Stomach (tissue), 9 donors: ENCODE results near the gene VAPB. TPM values are rescaled to one million over a fixed set of nuclear protein-coding genes. Genes with fewer than 3 reads are reported as not detected.

Experiments used
- DNase-seq, 2 donors: peaks; one replicate each; pipeline versions ENCODE4 v3.0.0 to v3.0.0-alpha.2; 2013 to 2019
- H3K27ac ChIP-seq, 5 donors: fragments of 200-600 bp in 4 of 5; sonication (generic) in 4 of 5; one replicate each; pipeline ENCODE4 v1.5.1; 2013 to 2019; ENCODE audit warnings: mild to moderate bottlenecking in 1 of 5, moderate library complexity in 1 of 5
- H3K27me3 ChIP-seq, 3 donors: fragments of 200-600 bp; sonication (generic); one replicate each; pipeline ENCODE4 v1.5.1; 2017 to 2019; ENCODE audit warnings: mixed run types in 1 of 3
- H3K36me3 ChIP-seq, 4 donors: fragments of 200-600 bp; sonication (generic); 1 replicate in 3 of 4; 2 replicates in 1 of 4; pipeline ENCODE4 v1.5.1; 2016 to 2019
- H3K4me1 ChIP-seq, 4 donors: fragments of 200-600 bp; sonication (generic); one replicate each; pipeline ENCODE4 v1.5.1; 2016 to 2019
- H3K4me3 ChIP-seq, 4 donors: fragments of 200-600 bp; sonication (generic) in 3 of 4; one replicate each; pipeline ENCODE4 v1.5.1; 2016 to 2019; ENCODE audit warnings: mild to moderate bottlenecking in 1 of 4
- H3K9me3 ChIP-seq, 4 donors: fragments of 200-600 bp; sonication (generic); one replicate each; pipeline ENCODE4 v1.5.1; 2016 to 2019
- CTCF ChIP-seq, 7 experiments: fragments of 450-650 bp in 4 of 7; fragments of 200-600 bp in 3 of 7; sonication (generic) in 3 of 7; IDR thresholded peaks; one replicate each; pipeline ENCODE4 v1.5.1; 2016 to 2019; ENCODE audit warnings: antibody characterized with exemption in 7 of 7, control low read depth in 2 of 7, mild to moderate bottlenecking in 1 of 7
- EP300 ChIP-seq: sonication (generic); formaldehyde crosslinking; IDR thresholded peaks from one replicate; pipeline ENCODE4 v1.6.1; 2017; ENCODE audit warnings: antibody characterized with exemption
- POLR2A ChIP-seq, 4 donors: fragments of 450-650 bp; IDR thresholded peaks; one replicate each; pipeline ENCODE4 v1.6.1; 2016; ENCODE audit warnings: antibody characterized with exemption in 4 of 4, control low read depth in 2 of 4, mild to moderate bottlenecking in 1 of 4, moderate library complexity in 1 of 4
- POLR2AphosphoS5 ChIP-seq, 3 donors: sonication (generic); formaldehyde crosslinking; IDR thresholded peaks; one replicate each; pipeline ENCODE4 v1.6.1; 2016; ENCODE audit warnings: antibody characterized with exemption in 3 of 3
- WGBS, 5 donors: extraction: QIAGEN DNeasy Blood & Tissue Kit in 3 of 5; methylation state at CpG; one replicate each; pipeline versions ENCODE4 v1.1.5 to v1.1.7; 2013 to 2018; 5-methylcytosine and 5-hydroxymethylcytosine counted together
- intact Hi-C: fragments of 100-400 bp; cut with DNase I; formaldehyde crosslinking; loops from one replicate; pipeline ENCODE4 v1.15.1; 2023; ENCODE audit warnings: low total_unique reads
- polyA plus RNA-seq, 3 donors: library from polyadenylated mRNA; stranded (reverse); fragments of 200-250 nt; gene quantifications; one replicate each; pipeline ENCODE4 v1.2.3, GENCODE V29; 2013
- total RNA-seq, 5 donors: library from RNA; depleted of rRNA; stranded (reverse); fragments of >200 nt; gene quantifications; one replicate each; pipeline versions ENCODE4 v1.1.0 to v1.2.3, GENCODE V29; 2014 to 2016
- donor health status: healthy with polysubstance abuse.
- donor health status: Bipolar disorder and iron deficiency.
- donor health status: healthy.

The VAPB gene
- total and polyA plus RNA-seq, 8 donors: 7.6 to 40.6 (median 18.2) TPM

GRCh38 chr20:58433029-58433647 lies 44.1 kb downstream of the VAPB start:
- intact Hi-C loops: no loop called here
- 79 to 96% (median 90%) methylated on average over 2 of the region's 2 CpGs for WGBS, 5 donors
- no peak overlapping the region for H3K4me3 ChIP-seq
- H3K27me3 ChIP-seq: no peaks in the 10 kb centered on the region
- H3K9me3 ChIP-seq: no peaks in the 10 kb centered on the region
- H3K36me3 ChIP-seq: peaks cover 0 to 24% (median 13%) of the 10 kb centered on the region in 4 donors
- TF ChIP-seq POLR2A (IDR thresholded peaks at IDR 0.05) (no peak), CTCF (IDR thresholded peaks at IDR 0.05) (no peak), POLR2AphosphoS5 (IDR thresholded peaks at IDR 0.05) (no peak), EP300 (no peak)
- H3K27ac ChIP-seq: peak overlapping the region in 1 of 5 donors; percentile 9
- DNase-seq: no peak
- peaks cover 22 to 40% (median 30%) of the 10 kb centered on the region in 4 donors for H3K4me1 ChIP-seq

- no peak overlapping the region for H3K27ac ChIP-seq
- no peaks in the 10 kb centered on the region for H3K27me3 ChIP-seq
- intact Hi-C loops: no loop called here
- peaks cover 22 to 40% (median 30%) of the 10 kb centered on the region in 4 donors for H3K4me1 ChIP-seq
- WGBS, 5 donors: 36 to 63% (median 59%) methylated on average over 1 of the region's 1 CpG
- no peaks in the 10 kb centered on the region for H3K9me3 ChIP-seq
- DNase-seq: no peak
- H3K4me3 ChIP-seq: no peak overlapping the region
- peaks cover 0 to 28% (median 18%) of the 10 kb centered on the region in 4 donors for H3K36me3 ChIP-seq
- TF ChIP-seq EP300 (no peak), POLR2AphosphoS5 (IDR thresholded peaks at IDR 0.05) (no peak), CTCF (IDR thresholded peaks at IDR 0.05) (no peak), POLR2A (IDR thresholded peaks at IDR 0.05) (no peak)
These were observed 44.7 kb downstream of the VAPB start for GRCh38 chr20:58433759-58434158.

- H3K27ac ChIP-seq: no peak overlapping the region
- WGBS, 5 donors: 78 to 91% (median 83%) methylated on average over 5 of the region's 5 CpGs
- TF ChIP-seq POLR2AphosphoS5 (IDR thresholded peaks at IDR 0.05) (no peak), CTCF (IDR thresholded peaks at IDR 0.05) (no peak), EP300 (no peak), POLR2A (IDR thresholded peaks at IDR 0.05) (no peak)
- H3K9me3 ChIP-seq: no peaks in the 10 kb centered on the region
- no peak overlapping the region for H3K4me3 ChIP-seq
- intact Hi-C loops: no loop called here
- peaks cover 22 to 40% (median 30%) of the 10 kb centered on the region in 4 donors for H3K4me1 ChIP-seq
- H3K27me3 ChIP-seq: no peaks in the 10 kb centered on the region
- DNase-seq: no peak
- peaks cover 0 to 29% (median 16%) of the 10 kb centered on the region in 4 donors for H3K36me3 ChIP-seq
These were observed 45.3 kb downstream of the VAPB start for GRCh38 chr20:58434326-58434725.

- H3K4me3 ChIP-seq: no peak overlapping the region
- TF ChIP-seq CTCF (IDR thresholded peaks at IDR 0.05) (no peak), EP300 (no peak), POLR2A (IDR thresholded peaks at IDR 0.05) (no peak), POLR2AphosphoS5 (IDR thresholded peaks at IDR 0.05) (no peak)
- H3K27me3 ChIP-seq: no peaks in the 10 kb centered on the region
- H3K27ac ChIP-seq: no peak overlapping the region
- WGBS, 5 donors: 90 to 93% (median 93%) methylated on average over 6 of the region's 6 CpGs
- no peaks in the 10 kb centered on the region for H3K9me3 ChIP-seq
- intact Hi-C loops: no loop called here
- H3K4me1 ChIP-seq: peaks cover 22 to 40% (median 30%) of the 10 kb centered on the region in 4 donors
- peaks cover 0 to 29% (median 17%) of the 10 kb centered on the region in 4 donors for H3K36me3 ChIP-seq
- DNase-seq: no peak
These were observed 46.2 kb downstream of the VAPB start for GRCh38 chr20:58435237-58435636.
